GM21723 (cell line): ENCODE measurements around the gene IFNLR1.

Experiments used
- ATAC-seq: cut with Tn5 transposase; IDR thresholded peaks from one replicate; pipeline ENCODE4 v1.9.1; 2021; ENCODE audit warnings: mild to moderate bottlenecking, moderate library complexity; ENCODE audit not compliant: unreplicated experiment

IFNLR1 gene

GRCh38 chr1:24178407-24178806 lies 8.7 kb downstream of the IFNLR1 start:
- ATAC-seq, result no peak

- ATAC-seq, result no peak
Observed at GRCh38 chr1:24177161-24177560, 9.9 kb downstream of the IFNLR1 start.

GRCh38 chr1:24175033-24175755 lies 11.9 kb downstream of the IFNLR1 start:
- ATAC-seq, result no peak

GRCh38 chr1:24173638-24174575 lies 13.2 kb downstream of the IFNLR1 start:
- ATAC-seq, result no peak

GRCh38 chr1:24172598-24172997 lies 14.5 kb downstream of the IFNLR1 start:
- ATAC-seq, result no peak

- ATAC-seq, result no peak
Observed at GRCh38 chr1:24169286-24169685, 17.8 kb downstream of the IFNLR1 start.

- ATAC-seq, result no peak
Observed at GRCh38 chr1:24168245-24168644, 18.8 kb downstream of the IFNLR1 start.

GRCh38 chr1:24167008-24167407 lies 20.1 kb downstream of the IFNLR1 start:
- ATAC-seq, result no peak

GRCh38 chr1:24165500-24165899 lies 21.6 kb downstream of the IFNLR1 start:
- ATAC-seq, result no peak

GRCh38 chr1:24164004-24164403 lies 23.1 kb downstream of the IFNLR1 start:
- ATAC-seq, result no peak

GRCh38 chr1:24162201-24162600 lies 24.9 kb downstream of the IFNLR1 start:
- no peak for ATAC-seq

- ATAC-seq, result no peak
Observed at GRCh38 chr1:24161270-24161669, 25.8 kb downstream of the IFNLR1 start.

- no peak for ATAC-seq
Observed at GRCh38 chr1:24159366-24159765, 27.7 kb downstream of the IFNLR1 start.

- ATAC-seq, result no peak
Observed at GRCh38 chr1:24157918-24158481, 29.1 kb downstream of the IFNLR1 start.

GRCh38 chr1:24156542-24157260 lies 30.4 kb downstream of the IFNLR1 start:
- no peak for ATAC-seq

- no peak for ATAC-seq
Observed at GRCh38 chr1:24155011-24155782, 31.9 kb downstream of the IFNLR1 start.

GRCh38 chr1:24154215-24154614 lies 32.9 kb downstream of the IFNLR1 start:
- no peak for ATAC-seq

- ATAC-seq, result no peak
Observed at GRCh38 chr1:24152631-24153494, 34.2 kb downstream of the IFNLR1 start.

GRCh38 chr1:24151175-24151533 lies 35.9 kb downstream of the IFNLR1 start:
- ATAC-seq, result no peak
